GM12801 (cell line): Measurements from ENCODE around the gene FGF14.

ENCODE experiments used
- TF ChIP-seq, protein P1 (sequence below): IDR thresholded peaks from one replicate; pipeline ENCODE4 v1.5.1; 2011; ENCODE audit warnings: control low read depth; ENCODE audit not compliant: insufficient read length; ENCODE audit errors: extremely low read depth

Gene FGF14

DNA sequence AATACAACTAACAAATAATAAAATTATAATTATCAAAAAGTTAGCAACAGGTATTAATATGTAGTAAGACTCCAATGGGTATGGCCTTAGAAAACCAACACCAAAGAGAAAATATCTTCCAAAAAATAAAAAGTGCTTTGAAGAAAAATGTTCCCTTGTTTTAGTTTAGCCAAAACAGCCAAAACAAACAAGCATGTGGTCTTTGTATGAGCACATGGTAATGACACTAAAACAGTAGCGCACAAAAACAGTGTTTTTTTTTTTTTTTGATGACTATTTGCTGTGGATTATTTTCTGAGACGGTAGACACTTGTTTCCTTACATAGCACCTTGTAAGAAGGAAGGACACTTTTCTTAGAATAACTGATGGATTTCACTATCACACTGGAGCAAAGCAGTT lies 490.1 kb downstream of the FGF14 start:
- TF ChIP-seq, protein P1, sequence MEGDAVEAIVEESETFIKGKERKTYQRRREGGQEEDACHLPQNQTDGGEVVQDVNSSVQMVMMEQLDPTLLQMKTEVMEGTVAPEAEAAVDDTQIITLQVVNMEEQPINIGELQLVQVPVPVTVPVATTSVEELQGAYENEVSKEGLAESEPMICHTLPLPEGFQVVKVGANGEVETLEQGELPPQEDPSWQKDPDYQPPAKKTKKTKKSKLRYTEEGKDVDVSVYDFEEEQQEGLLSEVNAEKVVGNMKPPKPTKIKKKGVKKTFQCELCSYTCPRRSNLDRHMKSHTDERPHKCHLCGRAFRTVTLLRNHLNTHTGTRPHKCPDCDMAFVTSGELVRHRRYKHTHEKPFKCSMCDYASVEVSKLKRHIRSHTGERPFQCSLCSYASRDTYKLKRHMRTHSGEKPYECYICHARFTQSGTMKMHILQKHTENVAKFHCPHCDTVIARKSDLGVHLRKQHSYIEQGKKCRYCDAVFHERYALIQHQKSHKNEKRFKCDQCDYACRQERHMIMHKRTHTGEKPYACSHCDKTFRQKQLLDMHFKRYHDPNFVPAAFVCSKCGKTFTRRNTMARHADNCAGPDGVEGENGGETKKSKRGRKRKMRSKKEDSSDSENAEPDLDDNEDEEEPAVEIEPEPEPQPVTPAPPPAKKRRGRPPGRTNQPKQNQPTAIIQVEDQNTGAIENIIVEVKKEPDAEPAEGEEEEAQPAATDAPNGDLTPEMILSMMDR: no peak

GRCh38 chr13:101903890-101904289 lies 498.0 kb downstream of the FGF14 start:
- TF ChIP-seq, protein P1: no peak

GRCh38 chr13:101898676-101899075 lies 503.2 kb downstream of the FGF14 start:
- TF ChIP-seq, protein P1: no peak

GRCh38 chr13:101896541-101896940 lies 505.3 kb downstream of the FGF14 start:
- TF ChIP-seq, protein P1: no peak

GRCh38 chr13:101893021-101893420 lies 508.8 kb downstream of the FGF14 start:
- TF ChIP-seq, protein P1: no peak

- TF ChIP-seq, protein P1: no peak
These were observed 509.6 kb downstream of the FGF14 start for GRCh38 chr13:101892296-101892695.

GRCh38 chr13:101881593-101881992 lies 520.3 kb downstream of the FGF14 start:
- TF ChIP-seq, protein P1: no peak

DNA sequence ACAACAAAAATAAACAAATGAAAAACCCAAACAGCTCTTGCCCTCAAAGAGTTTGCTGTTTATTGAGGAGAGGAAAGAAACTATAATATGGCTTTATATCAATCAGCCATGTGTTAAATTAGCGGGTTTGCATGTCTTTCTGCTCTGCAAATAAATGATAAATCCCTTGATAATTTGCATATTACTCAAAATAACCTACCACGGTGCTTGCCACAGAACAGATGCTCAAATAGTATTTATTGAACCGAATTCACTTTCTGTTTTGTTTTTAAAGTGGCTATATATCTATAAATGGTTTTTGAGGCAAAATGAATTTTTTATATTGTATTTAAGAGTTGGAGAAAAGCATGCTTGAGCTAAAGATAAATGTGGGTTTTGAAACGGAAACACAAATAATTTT lies 521.3 kb downstream of the FGF14 start:
- TF ChIP-seq, protein P1: no peak
